ENCODE data around the gene MBOAT7. TPM values are rescaled to one million over a fixed set of nuclear protein-coding genes. Genes with fewer than 3 reads are reported as not detected.
"Not testable (repeated sequence)": the region's sequence is repeated elsewhere in the genome, so short reads cannot be mapped to it uniquely, and the experiment has no call there.

MBOAT7 gene
- total RNA-seq, 1 experiment from 2014 or later: 88.1 TPM

DNA sequence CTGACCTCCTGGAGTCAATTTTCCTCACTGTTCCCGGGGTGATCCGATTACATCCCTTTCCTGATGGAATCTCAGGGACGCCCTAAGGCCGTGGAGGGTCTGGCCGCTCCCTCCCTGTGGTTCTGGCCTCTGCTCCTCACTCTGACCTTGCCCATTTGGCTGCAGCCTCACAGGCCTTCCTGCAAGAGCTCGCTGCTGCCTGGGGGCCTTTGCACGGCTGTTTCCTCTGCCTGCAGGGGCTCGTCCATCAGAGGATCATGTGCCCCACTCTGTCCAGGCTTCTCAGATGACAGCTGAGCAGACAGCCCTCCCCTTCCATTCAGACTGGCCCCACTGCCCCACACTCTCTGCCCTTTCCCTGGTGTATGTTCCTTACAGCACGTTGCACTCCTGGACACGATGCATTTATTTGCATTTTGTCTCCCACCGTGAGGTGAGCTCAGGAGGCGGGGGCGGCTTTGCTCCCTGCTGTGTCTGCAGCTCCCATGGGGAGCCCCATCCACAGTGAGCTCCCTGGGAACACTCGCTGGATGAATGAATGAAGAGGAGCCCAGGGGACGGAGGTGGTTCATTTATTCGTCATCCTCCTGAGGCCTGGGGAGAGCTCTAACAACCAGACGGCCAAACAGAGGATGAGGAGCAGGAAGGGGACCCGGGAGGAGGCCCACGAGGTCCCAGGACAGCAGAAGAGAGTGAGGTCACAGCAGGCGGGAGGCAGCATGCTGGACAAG lies 28.3 kb upstream of the MBOAT7 start:
- not testable (repeated sequence) for DNase-seq; H3K4me3 ChIP-seq (ENCODE audit: insufficient read depth, low read depth, low read length); H3K36me3 ChIP-seq (replicated peaks; ENCODE audit: control insufficient read depth, insufficient read depth, low read length); H3K27me3 ChIP-seq (ENCODE audit: control insufficient read depth, insufficient read depth, low read length)

DNA sequence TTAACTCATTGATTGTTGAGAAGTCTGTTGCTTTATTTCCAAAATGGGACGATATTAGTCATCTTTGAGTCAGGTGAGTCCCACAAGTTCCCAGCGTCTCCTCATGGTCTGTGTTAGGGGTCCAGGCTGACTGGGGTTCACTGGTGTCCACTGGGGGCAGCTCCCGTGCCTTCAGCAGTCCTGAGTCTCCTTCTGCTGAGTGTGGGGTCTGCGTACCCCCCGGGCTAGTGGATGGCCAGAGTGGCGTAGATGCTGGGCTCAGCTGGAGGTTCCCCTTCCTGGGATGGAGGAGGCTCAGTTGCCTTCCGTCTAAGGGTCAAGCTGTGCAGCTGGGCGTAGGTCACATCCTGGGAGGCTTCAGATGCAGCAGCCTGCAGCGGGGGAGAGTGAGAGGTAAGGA lies 27.5 kb upstream of the MBOAT7 start:
- no peak for DNase-seq
- H3K4me3 ChIP-seq (ENCODE audit: insufficient read depth, low read depth, low read length): no peak overlapping the region
- peaks cover 2% of the 10 kb centered on the region; the same call in 1 of the 2 replicates for H3K36me3 ChIP-seq (replicated peaks; ENCODE audit: control insufficient read depth, insufficient read depth, low read length)

DNA sequence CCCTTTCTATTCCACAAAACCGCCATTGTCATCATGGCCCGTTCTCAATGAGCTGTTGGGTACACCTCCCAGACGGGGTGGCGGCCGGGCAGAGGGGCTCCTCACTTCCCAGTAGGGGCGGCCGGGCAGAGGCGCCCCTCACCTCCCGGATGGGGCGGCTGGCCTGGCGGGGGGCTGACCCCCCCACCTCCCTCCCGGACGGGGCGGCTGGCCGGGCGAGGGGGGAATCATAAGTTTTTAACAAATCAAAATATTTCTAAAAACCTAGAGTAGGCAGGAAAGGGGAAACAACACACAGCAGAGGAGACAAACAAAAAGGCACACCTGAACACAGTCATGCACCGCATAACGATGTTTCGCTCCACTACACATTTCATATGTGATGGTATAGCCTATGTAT lies 25.4 kb upstream of the MBOAT7 start:
- H3K27me3 ChIP-seq (ENCODE audit: control insufficient read depth, insufficient read depth, low read length); DNase-seq; H3K36me3 ChIP-seq (replicated peaks; ENCODE audit: control insufficient read depth, insufficient read depth, low read length); H3K4me3 ChIP-seq (ENCODE audit: insufficient read depth, low read depth, low read length): not testable (repeated sequence)

More for the DNA sequence above, 27.5 kb upstream of the MBOAT7 start:
- H3K27me3 ChIP-seq (ENCODE audit: control insufficient read depth, insufficient read depth, low read length): no peaks in the 10 kb centered on the region

DNA sequence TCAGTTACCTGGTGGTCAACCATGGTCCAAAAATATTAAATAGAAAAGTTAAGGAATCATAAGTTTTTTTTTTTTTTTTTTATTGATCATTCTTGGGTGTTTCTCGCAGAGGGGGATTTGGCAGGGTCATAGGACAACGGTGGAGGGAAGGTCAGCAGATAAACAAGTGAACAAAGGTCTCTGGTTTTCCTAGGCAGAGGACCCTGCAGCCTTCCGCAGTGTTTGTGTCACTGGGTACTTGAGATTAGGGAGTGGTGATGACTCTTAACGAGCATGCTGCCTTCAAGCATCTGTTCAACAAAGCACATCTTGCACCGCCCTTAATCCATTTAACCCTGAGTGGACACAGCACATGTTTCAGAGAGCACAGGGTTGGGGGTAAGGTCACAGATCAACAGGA lies 24.8 kb upstream of the MBOAT7 start:
- not testable (repeated sequence) for H3K27me3 ChIP-seq (ENCODE audit: control insufficient read depth, insufficient read depth, low read length); H3K36me3 ChIP-seq (replicated peaks; ENCODE audit: control insufficient read depth, insufficient read depth, low read length); H3K4me3 ChIP-seq (ENCODE audit: insufficient read depth, low read depth, low read length); DNase-seq

DNA sequence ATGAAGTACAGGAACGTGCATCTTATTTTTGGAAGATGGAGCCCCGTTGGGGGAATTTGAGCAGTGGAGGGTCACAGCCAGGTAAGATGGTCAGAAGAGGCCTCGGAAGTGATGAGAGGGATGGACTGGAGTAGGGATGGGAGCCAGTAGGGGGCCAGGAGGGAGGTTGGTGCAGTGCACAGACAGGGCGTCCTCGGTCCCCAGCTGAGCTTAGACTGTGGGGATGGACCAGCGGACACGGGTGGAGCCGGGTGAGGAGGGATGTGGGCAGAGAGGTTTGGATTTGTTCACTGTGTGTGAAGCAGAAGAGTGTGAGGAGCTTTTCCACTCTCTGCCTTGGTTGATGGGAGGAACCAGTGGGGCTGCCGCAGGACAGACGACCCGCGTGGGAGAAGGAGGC lies 21.9 kb upstream of the MBOAT7 start:
- no peak overlapping the region for H3K4me3 ChIP-seq (ENCODE audit: insufficient read depth, low read depth, low read length)
- no peaks in the 10 kb centered on the region for H3K27me3 ChIP-seq (ENCODE audit: control insufficient read depth, insufficient read depth, low read length)
- DNase-seq: peak; percentile 62
- peaks cover 14% of the 10 kb centered on the region for H3K36me3 ChIP-seq (replicated peaks; ENCODE audit: control insufficient read depth, insufficient read depth, low read length)

DNA sequence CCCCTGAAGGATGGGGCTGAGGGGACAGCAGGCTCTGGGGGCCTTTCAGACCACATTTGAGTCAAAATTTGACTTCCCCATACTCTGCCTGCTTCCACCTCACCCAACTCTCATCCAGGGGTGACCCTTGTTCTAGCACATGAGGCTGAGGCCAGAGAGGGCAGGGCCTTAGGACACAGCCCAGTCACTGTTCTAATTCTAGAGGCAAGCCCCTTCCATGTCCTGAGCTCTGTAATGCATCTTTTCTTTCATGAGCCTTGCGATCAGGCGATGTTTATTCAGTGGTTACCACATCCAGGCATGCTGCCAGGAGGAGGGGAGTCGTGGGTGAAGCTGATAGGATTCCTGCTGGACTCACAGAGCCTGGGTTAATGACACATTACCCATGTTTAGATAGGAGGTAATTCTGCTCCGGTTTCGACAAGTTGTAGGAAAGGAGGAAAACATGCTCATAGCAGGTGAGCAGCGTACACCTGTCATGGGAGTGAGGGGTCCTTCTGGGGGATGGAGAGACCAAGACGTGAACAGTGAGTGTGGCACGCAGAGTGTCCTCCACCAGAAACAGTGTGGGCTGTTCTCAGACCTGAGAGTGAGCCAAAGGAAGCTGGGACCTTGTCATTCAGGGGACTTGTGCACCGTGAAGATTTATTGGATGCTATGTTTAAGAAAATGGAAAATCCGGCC lies 20.6 kb upstream of the MBOAT7 start:
- H3K27me3 ChIP-seq (ENCODE audit: control insufficient read depth, insufficient read depth, low read length): no peaks in the 10 kb centered on the region
- DNase-seq: no peak

DNA sequence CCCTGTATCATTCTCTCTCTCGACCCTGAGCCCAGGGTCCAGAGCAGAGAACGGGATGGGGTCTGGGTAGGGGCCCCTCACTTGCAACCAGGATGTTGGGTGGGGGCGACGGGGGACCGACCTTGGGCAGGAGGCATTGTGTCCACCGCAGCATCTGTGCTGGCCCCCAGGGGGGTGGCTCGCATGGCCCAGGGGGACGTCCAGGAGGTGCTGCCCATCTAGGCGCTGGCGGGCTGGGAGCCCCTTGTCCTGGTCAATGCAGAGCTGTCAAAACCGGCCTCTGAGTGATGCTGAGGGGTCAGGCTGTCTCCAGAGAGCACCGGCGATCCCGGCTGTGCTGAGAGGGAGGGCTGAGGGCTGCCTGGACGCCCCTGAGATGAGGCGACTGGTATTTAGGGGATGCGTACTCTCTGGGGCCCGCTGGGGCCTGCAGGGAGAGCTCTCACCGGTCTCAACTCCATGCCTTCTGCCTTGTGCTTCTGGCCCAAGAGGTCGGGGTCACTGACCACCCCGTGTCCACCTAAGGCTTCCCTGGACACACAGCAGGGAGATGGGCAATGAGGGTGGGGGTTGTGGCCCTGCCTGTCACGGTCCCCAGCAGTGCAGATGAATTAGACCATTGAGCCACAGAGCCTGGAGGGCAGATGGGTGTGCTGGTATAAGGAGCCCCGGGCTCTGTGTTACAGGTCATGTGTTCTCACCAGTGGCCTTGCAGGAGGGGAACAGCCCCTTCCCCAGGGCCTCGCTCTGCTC lies 19.9 kb upstream of the MBOAT7 start:
- H3K4me3 ChIP-seq (ENCODE audit: insufficient read depth, low read depth, low read length): no peak overlapping the region
- DNase-seq: peak; percentile 76

More for the DNA sequence above, 20.6 kb upstream of the MBOAT7 start:
- no peak overlapping the region for H3K4me3 ChIP-seq (ENCODE audit: insufficient read depth, low read depth, low read length)
- peaks cover 23% of the 10 kb centered on the region for H3K36me3 ChIP-seq (replicated peaks; ENCODE audit: control insufficient read depth, insufficient read depth, low read length)

DNA sequence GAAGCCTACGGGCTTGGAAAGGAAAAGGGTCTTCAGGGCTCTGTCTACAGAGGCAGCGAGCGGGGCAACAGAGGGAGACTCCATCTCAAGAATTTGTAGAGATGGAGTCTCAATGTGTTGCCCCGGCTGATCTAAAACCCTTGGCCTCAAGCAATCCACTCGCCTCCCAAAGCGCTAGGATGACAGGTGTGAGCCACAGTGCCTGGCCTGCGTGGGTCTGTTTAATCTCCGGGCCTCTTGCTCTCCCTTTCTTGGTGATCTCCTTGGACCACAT lies 19.3 kb upstream of the MBOAT7 start:
- H3K36me3 ChIP-seq (replicated peaks; ENCODE audit: control insufficient read depth, insufficient read depth, low read length): peaks cover 32% of the 10 kb centered on the region
- no peaks in the 10 kb centered on the region for H3K27me3 ChIP-seq (ENCODE audit: control insufficient read depth, insufficient read depth, low read length)
- H3K4me3 ChIP-seq (ENCODE audit: insufficient read depth, low read depth, low read length): no peak overlapping the region
- DNase-seq: no peak

More for the DNA sequence above, 19.9 kb upstream of the MBOAT7 start:
- Histone ChIP-seq H3K27me3 (ENCODE audit: control insufficient read depth, insufficient read depth, low read length) (no peaks in the 10 kb centered on the region), H3K36me3 (replicated peaks; ENCODE audit: control insufficient read depth, insufficient read depth, low read length) (peaks cover 29% of the 10 kb centered on the region)

DNA sequence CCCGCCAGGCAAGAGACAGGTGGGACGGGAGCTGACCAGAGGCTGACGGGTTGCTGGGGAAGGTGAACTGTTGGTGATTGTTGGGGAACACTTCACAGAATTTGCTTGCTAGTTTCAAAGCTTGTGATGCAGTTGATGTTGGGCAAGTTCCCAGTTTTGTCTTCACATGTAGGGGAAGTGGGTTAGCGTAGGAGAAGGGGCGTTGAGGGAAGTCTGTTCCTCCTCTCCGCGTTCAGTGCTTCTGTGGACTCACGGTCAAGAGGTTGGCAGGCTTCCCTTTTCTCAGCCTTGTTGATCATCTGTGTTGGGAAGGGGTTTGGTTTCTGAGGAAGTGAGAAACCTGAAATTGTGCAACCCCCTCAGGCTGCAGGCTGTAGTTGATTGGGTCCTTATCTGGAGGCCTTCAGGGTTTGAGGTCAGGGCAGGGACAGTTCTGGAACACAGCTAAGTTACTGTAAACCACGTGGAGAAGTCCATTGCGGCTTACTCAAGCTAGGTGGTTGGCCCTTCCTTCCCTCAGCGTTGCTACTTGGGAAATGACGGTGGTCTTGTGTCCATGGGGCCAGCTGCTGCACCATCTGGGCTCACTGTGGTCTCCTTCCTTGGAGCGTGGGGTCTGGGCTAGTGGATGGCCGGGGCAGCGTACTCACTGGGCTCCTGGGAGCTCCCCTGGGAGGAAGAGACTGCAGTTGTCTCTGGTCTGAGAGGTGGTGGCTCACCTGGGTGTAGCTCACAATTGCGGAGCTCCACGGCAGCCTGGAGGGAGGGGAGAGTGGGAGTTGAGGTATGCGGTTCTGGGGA lies 18.8 kb upstream of the MBOAT7 start:
- H3K4me3 ChIP-seq (ENCODE audit: insufficient read depth, low read depth, low read length): no peak overlapping the region
- H3K36me3 ChIP-seq (replicated peaks; ENCODE audit: control insufficient read depth, insufficient read depth, low read length): peaks cover 37% of the 10 kb centered on the region
- peak; percentile 64 for DNase-seq
- H3K27me3 ChIP-seq (ENCODE audit: control insufficient read depth, insufficient read depth, low read length): no peaks in the 10 kb centered on the region

DNA sequence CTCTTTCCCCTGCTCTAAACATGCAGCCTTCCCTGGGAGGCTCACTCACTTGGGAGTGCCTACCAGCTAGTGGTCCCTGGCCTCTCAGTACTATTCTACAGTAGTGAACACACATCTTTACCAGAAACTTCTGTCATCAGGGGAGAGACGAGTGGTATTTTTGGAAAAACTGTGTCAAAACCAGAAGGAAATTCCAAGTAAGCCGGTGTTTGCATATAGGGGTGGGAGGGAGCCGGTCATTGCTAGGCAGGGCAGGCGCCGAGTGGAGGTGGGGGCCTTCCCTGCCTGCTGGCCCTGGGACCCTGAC lies 18.2 kb upstream of the MBOAT7 start:
- Histone ChIP-seq H3K4me3 (ENCODE audit: insufficient read depth, low read depth, low read length) (no peak overlapping the region), H3K36me3 (replicated peaks; ENCODE audit: control insufficient read depth, insufficient read depth, low read length) (peaks cover 43% of the 10 kb centered on the region), H3K27me3 (ENCODE audit: control insufficient read depth, insufficient read depth, low read length) (no peaks in the 10 kb centered on the region)
- DNase-seq: no peak

DNA sequence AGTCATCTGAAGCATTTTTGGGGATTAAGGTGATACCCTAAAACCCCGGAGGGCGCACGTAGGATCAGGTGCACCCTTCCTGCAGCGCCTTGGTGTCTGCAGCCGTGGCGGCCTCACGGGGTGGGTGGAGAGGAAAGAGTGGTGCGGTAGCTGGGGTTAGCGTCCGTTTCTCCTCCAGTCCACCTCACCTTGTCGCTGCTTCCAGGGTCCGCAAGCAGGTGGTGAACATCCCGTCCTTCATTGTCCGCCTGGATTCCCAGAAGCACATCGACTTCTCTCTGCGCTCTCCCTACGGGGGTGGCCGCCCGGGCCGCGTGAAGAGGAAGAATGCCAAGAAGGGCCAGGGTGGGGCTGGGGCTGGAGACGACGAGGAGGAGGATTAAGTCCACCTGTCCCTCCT lies 17.8 kb upstream of the MBOAT7 start:
- DNase-seq: peak; percentile 35
- H3K36me3 ChIP-seq (replicated peaks; ENCODE audit: control insufficient read depth, insufficient read depth, low read length): peaks cover 47% of the 10 kb centered on the region
- not testable (repeated sequence) for H3K27me3 ChIP-seq (ENCODE audit: control insufficient read depth, insufficient read depth, low read length); H3K4me3 ChIP-seq (ENCODE audit: insufficient read depth, low read depth, low read length)

DNA sequence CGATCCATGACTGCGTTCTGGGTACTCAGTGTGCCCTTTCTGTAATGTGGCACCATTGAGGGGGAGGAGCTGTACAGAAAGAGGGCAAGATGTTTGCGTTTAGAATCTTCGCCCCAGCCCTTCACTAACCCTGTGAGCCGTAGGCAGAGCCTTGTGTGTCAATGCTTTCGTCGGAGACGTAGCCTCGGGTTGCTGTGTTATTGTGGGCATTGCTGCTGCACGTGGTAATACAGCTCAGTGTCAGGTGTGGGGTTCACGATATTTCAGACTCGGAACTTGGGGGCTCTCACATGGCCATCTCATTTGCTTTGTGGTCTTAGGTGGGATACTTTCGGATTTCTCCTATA lies 17.4 kb upstream of the MBOAT7 start:
- Histone ChIP-seq H3K27me3 (ENCODE audit: control insufficient read depth, insufficient read depth, low read length) (no peaks in the 10 kb centered on the region), H3K4me3 (ENCODE audit: insufficient read depth, low read depth, low read length) (no peak overlapping the region), H3K36me3 (replicated peaks; ENCODE audit: control insufficient read depth, insufficient read depth, low read length) (peaks cover 49% of the 10 kb centered on the region)
- no peak for DNase-seq

DNA sequence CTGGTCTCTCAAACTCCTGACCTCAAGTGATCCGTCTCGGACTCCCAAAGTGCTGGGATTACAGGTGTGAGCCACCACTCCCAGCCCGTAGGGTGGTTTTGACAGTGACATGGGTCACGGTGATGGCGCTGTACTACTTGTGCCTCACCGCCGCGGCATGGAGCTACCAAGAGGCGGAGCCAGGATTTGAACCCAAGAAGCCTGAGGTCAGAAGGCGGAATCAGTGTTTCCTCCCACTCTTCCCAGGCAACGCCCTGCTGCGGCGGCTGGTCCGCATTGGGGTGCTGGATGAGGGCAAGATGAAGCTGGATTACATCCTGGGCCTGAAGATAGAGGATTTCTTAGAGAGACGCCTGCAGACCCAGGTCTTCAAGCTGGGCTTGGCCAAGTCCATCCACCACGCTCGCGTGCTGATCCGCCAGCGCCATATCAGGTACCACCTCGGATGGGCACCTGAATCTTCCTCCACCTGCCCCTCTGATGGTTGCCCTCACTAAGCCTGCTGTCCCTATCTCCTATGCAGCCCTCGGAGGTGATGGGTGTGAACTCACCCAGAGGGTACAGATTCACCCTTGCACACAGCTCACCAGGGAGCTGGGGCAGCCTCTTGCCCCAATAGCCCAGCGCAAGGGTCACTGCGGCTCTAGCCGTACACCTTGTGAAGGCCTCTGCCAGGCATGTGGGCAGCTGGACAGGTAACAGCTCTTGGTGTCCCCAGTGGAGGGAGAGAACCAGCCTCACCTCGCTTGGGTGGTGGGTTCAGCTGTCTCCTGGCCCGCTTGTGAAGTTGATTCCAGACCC lies 16.9 kb upstream of the MBOAT7 start:
- DNase-seq: no peak

More for the DNA sequence above, 16.9 kb upstream of the MBOAT7 start:
- Histone ChIP-seq H3K27me3 (ENCODE audit: control insufficient read depth, insufficient read depth, low read length) (no peaks in the 10 kb centered on the region), H3K4me3 (ENCODE audit: insufficient read depth, low read depth, low read length) (no peak overlapping the region), H3K36me3 (replicated peaks; ENCODE audit: control insufficient read depth, insufficient read depth, low read length) (peaks cover 53% of the 10 kb centered on the region)
